Glutamatergic neuron (in vitro differentiated cells): Measurements from ENCODE around the gene KIAA0753. TPM values are rescaled to one million over a fixed set of nuclear protein-coding genes. Genes with fewer than 3 reads are reported as not detected.

Experiments used
- DNase-seq: peaks from one replicate; pipeline ENCODE4 v3.0.0; 2022
- H3K27ac Mint-ChIP-seq: one replicate; pipeline ENCODE4 v1.8.0; 2020; ENCODE audit warnings: mild to moderate bottlenecking, mixed read lengths, inconsistent platforms; ENCODE audit not compliant: unreplicated experiment
- H3K27me3 Mint-ChIP-seq: one replicate; pipeline ENCODE4 v1.8.0; 2020; ENCODE audit warnings: mild to moderate bottlenecking, moderate library complexity, mixed read lengths, inconsistent platforms; ENCODE audit not compliant: unreplicated experiment
- H3K36me3 Mint-ChIP-seq: one replicate; pipeline ENCODE4 v1.8.0; 2020; ENCODE audit warnings: mild to moderate bottlenecking, mixed read lengths, inconsistent platforms; ENCODE audit not compliant: unreplicated experiment
- H3K4me1 Mint-ChIP-seq: one replicate; pipeline ENCODE4 v1.8.0; 2020; ENCODE audit warnings: mild to moderate bottlenecking, low read depth, mixed read lengths, inconsistent platforms; ENCODE audit not compliant: unreplicated experiment
- H3K4me3 Mint-ChIP-seq: one replicate; pipeline ENCODE4 v1.8.0; 2020; ENCODE audit warnings: mild to moderate bottlenecking, mixed read lengths, inconsistent platforms; ENCODE audit not compliant: unreplicated experiment
- H3K9me3 Mint-ChIP-seq: one replicate; pipeline ENCODE4 v1.8.0; 2020; ENCODE audit warnings: mild to moderate bottlenecking, moderate library complexity, mixed read lengths, inconsistent platforms; ENCODE audit not compliant: unreplicated experiment
- CTCF ChIP-seq: fragments of 200-600 bp; sonication (generic); IDR thresholded peaks from one replicate; pipeline ENCODE4 v1.5.0; 2021; ENCODE audit not compliant: partially characterized antibody, unreplicated experiment
- long read RNA-seq: library from polyadenylated mRNA; unstranded; transcript quantifications from one replicate; pipeline ENCODE4 v2.0.0, GENCODE V29; 2020; ENCODE audit not compliant: unreplicated experiment
- total RNA-seq: library from RNA; stranded (reverse); fragmentation: NEBNext Ultra II Directional; extraction: Animal tissue kit (Norgen Biotek cat#: 25700); gene quantifications from one replicate; pipeline ENCODE4 v1.2.1, GENCODE V29; 2021; ENCODE audit not compliant: unreplicated experiment

The KIAA0753 gene
- 25.6 TPM for total RNA-seq
- long read RNA-seq, partial matches to known transcripts = 1 of 1 reads
- long read RNA-seq, other reads (novel, unspliced or antisense) = 0 of 1 reads

GRCh38 chr17:6640536-6641246 is at the start of gene KIAA0753, which contains the start of gene TXNDC17:
Gene KIAA0753, minus strand, starts transcription at chr17:6640711. Its CDS starts 5,608 bp downstream, at chr17:6635103.
Gene TXNDC17, plus strand, starts transcription at chr17:6641060. Its CDS starts 23 bp downstream, at chr17:6641083.
- H3K27ac Mint-ChIP-seq = peak within 1 kb of the TSS; percentile 87
- H3K27me3 Mint-ChIP-seq = peaks cover 10% of the 10 kb centered on the region
- TF ChIP-seq CTCF = no peak
- H3K4me1 Mint-ChIP-seq = peaks cover 3% of the 10 kb centered on the region
- DNase-seq = peak; percentile 95
- no peaks in the 10 kb centered on the region for H3K9me3 Mint-ChIP-seq
- H3K36me3 Mint-ChIP-seq = no peaks in the 10 kb centered on the region
- peak within 1 kb of the TSS; percentile 97 for H3K4me3 Mint-ChIP-seq

GRCh38 chr17:6688944-6689343 is 48.4 kb upstream of the KIAA0753 start:
- H3K9me3 Mint-ChIP-seq = peaks cover 3% of the 10 kb centered on the region
- H3K4me3 Mint-ChIP-seq = no peak overlapping the region
- no peak for DNase-seq
- no peaks in the 10 kb centered on the region for H3K36me3 Mint-ChIP-seq
- peaks cover 11% of the 10 kb centered on the region for H3K27me3 Mint-ChIP-seq
- no peak overlapping the region for H3K27ac Mint-ChIP-seq
- no peaks in the 10 kb centered on the region for H3K4me1 Mint-ChIP-seq
- no peak for TF ChIP-seq CTCF

DNA sequence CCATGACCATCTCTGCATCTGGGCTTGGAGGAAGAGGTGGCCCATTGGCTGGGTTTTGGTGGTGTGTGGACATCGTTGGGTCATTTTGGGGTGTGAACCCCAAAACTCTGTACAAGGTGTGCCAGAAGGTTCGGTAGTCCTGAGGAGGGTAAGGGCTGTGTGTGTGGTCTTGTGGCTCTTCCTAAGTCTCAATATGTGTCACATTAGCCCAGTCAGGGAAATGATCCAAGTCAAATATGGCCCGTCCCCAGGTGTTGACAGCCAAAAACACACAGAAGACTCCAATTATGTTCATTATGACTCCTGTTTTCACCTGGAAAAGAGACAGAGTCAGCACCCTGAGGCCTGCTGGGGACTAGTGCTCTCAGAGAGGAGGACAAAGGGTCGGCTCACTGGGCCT is 45.5 kb upstream of the KIAA0753 start:
- TF ChIP-seq CTCF = no peak
- Mint-ChIP-seq H3K4me3 (no peak overlapping the region), H3K9me3 (peaks cover 3% of the 10 kb centered on the region), H3K27ac (no peak overlapping the region), H3K4me1 (no peaks in the 10 kb centered on the region), H3K27me3 (peaks cover 10% of the 10 kb centered on the region), H3K36me3 (no peaks in the 10 kb centered on the region)
- DNase-seq = no peak

DNA sequence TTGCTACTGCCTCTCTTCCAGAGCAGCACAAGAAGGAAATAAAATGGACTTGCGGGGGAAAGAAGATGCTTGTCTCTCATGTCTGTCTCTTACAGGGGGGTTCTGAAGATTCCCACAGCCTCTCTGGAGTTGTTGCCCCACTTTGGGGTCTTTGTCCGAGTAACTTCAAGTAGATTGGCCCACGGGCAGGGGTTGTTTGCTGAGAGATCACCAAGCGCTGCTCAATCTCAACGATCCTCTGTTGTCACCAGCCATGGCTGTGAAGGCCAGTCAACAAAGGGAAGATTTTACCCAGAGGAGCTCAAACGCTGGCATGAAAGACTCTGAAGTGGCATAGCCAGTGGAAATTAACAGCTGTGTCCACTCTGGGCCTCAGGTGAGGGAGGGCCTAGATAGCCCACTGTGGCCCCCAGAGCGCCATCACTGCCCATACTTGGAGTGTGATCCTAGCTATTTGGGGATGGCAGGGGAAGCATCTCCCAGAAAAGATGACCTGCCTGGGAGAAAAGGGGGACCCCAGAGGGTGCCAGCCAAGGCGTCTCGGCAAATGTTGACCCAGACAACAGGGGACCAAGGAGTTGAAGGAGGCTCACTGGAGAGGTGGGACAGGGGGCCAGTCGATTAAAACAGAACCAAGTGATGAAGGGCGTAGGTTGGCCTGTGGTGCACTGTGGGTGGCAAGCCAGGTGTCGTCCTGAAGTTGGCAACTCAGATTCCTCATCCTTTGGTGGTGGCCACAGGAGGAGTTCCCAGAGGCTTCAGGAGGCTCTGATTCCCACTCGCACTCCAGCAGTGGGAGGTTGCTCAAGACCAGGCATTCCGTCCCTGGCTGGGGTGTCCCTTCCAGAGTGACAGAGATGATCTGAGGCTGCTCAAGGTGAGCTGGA is 44.6 kb upstream of the KIAA0753 start:
- Mint-ChIP-seq H3K4me3 (no peak overlapping the region), H3K9me3 (peaks cover 3% of the 10 kb centered on the region), H3K4me1 (no peaks in the 10 kb centered on the region), H3K27ac (no peak overlapping the region), H3K36me3 (no peaks in the 10 kb centered on the region), H3K27me3 (peaks cover 8% of the 10 kb centered on the region)
- DNase-seq = no peak
- no peak for TF ChIP-seq CTCF

- no peak for TF ChIP-seq CTCF
Measured at GRCh38 chr17:6684460-6684783, 43.9 kb upstream of the KIAA0753 start.

More at GRCh38 chr17:6684460-6684783, 43.9 kb upstream of the KIAA0753 start:
- Mint-ChIP-seq H3K4me3 (no peak overlapping the region), H3K27ac (no peak overlapping the region), H3K9me3 (peaks cover 3% of the 10 kb centered on the region), H3K4me1 (no peaks in the 10 kb centered on the region), H3K27me3 (peaks cover 6% of the 10 kb centered on the region), H3K36me3 (no peaks in the 10 kb centered on the region)
- no peak for DNase-seq
